Measurements from ENCODE around the gene XCL1.

The XCL1 gene

GRCh38 chr1:168607872-168608428 lies 31.5 kb downstream of the XCL1 start:
- DNase-seq = no peak

DNA sequence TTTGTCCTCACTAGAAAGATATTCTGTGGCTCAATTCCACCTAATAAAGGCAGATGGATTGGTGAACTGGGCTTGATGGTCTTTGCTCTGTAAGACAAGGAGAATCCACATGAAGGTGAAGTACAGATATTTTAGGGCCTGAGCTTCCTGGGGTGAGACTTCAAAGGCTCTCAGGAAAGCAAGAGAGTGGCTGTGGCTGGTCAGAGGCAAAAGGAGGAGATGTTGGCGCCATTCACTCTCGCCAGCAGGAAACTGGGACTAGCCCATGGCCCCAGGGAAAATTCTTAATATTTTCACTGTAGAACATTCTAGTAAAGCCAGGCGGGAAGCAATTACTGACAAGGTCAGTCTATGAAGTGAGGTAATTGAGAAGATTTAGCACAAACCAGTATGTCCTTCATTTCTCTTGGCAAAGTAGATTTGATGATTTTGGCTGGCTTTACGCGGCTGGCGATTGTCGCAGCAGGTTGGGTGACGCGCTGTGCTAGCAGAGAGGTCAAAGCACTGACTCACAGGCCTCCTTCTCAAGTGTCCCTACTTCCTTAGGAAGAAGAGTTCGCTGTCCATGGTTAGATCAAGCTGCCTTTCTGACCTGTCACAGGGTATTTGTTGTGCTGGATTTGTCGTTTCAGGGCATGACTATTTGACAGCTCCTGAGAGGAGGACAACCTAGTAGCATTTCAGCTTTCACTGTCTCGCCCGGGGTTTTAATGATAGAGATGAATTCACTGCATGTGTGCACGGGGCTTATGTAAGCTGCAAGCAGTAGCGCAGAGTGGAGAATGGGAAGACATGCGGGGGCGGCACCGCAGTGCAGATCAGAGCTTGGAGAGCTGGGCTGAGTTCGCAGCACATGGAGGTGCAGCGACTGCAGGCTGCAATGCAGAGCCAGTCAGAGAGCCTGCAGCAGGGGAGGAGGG lies 32.7 kb downstream of the XCL1 start:
- DNase-seq = no peak

- DNase-seq = no peak
Observed at GRCh38 chr1:168609741-168610510, 33.5 kb downstream of the XCL1 start.

- DNase-seq = no peak
Observed at GRCh38 chr1:168613038-168613451, 36.6 kb downstream of the XCL1 start.

- DNase-seq = no peak
Observed at GRCh38 chr1:168613691-168614231, 37.4 kb downstream of the XCL1 start.

DNA sequence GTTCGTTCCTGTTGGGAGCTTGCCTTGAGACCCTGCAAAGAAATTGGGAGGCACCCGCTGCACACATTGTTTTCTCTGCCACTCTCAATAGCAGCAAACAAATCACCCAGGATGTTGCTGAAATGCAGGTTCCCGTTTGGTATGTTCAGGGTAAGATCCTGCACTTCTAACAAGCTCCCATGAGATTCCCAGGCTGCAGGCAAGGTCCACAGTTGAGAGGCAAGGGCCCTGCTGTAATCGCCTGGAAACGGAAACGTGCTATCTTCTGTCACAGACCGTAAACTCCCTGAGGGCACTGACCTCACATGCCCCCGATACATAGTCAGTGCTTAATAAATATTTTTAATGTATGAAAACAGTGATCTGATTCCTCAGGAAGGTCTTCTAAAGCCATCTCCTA lies 37.8 kb downstream of the XCL1 start:
- no peak for DNase-seq

GRCh38 chr1:168615965-168616364 lies 39.6 kb downstream of the XCL1 start:
- DNase-seq = no peak

GRCh38 chr1:168617974-168618750 lies 41.8 kb downstream of the XCL1 start:
- no peak for DNase-seq

DNA sequence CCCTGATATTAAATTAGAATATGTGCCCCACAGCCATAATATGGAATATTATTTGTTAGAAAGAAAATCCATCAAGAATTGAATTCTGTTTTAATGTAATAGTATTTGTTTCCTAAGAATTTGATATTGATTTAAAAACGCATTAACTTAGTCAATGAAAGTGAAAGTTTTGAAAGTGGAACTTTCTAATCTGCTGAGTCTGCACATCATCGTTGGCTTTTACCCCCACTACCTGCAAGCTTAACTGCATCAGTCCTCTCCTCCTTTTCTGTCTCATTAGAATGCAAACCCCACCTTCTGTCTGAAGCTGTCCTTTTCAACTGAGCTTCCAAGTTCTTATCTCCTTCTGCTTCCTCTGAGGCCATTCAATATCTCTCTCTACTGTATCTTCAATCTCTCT lies 42.5 kb downstream of the XCL1 start:
- no peak for DNase-seq

- DNase-seq = no peak
Observed at GRCh38 chr1:168621356-168621755, 45.0 kb downstream of the XCL1 start.

- no peak for DNase-seq
Observed at GRCh38 chr1:168623003-168623828, 46.8 kb downstream of the XCL1 start.

GRCh38 chr1:168623831-168624230 lies 47.4 kb downstream of the XCL1 start:
- DNase-seq = no peak

- no peak for DNase-seq
Observed at GRCh38 chr1:168626326-168626725, 49.9 kb downstream of the XCL1 start.

DNA sequence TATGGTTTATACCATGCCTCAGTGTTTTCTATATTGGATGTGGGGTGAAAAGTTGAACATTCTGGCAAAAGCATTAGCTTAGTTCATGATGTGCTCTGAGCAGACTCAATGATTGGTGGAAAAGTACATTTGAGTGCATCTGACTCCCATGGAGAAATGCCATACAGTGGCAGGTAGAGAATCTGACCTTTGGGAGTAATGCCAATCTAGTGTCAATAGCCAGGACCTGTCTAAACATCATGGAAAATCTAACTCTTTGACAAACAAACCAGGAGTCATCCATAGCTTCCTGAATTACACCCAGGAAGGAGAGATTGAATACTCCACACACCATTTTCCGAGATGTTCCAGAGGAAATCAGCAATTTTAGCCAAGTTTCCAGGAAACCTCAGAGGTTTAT lies 51.0 kb downstream of the XCL1 start:
- DNase-seq = no peak

DNA sequence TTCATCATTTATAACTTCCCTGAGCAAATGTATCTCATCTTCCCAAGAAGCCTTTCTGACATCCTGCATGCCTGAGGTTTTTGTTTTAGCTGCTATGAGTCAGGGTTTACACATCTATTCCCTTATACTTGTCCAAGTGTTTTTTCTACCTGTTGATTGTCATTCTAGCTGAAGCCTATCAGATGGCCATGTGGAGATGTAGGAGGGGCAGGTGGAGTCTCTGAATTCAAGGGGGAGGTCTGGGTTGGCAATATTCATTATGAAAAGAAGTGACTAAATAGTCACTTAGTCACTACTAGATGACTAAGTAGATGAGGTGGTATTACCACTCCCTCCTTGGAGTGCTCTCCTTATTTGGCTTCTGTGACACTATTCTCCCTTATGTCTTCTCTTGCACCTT lies 52.4 kb downstream of the XCL1 start:
- no peak for DNase-seq

DNA sequence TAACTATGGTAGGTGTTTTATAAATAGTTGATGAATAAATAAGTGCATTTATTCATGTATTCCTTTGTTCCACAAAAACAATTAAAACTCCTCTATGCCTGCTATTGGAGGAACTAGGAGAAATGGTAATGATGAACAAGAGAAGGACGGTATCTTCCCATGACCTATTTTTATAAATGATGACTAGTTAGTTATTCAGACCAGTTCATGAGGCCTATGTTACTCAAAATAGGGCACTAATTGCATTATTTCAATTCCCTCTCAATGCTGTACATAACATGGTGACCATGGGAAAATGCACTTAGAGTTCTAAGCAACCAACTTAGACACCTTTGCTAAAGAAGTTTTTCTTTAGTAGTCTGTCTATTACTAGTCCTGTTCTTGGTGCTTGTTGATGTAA lies 53.1 kb downstream of the XCL1 start:
- DNase-seq = no peak
